T-helper 9 cell (primary cell): ENCODE measurements around the gene C2.

ENCODE experiments used
- DNase-seq: peaks from one replicate; pipeline ENCODE4 v3.0.0-alpha.2; 2020
- total RNA-seq, 2 donors: gene quantifications; one replicate each; lab custom pipeline; 2026; lab: John Stamatoyannopoulos, UW

The C2 gene
- 0.24 to 1.7 reads per million in 2 donors for total RNA-seq

GRCh38 chr6:31927242-31927862 lies at the start of gene C2:
Gene C2 (plus strand): TSS chr6:31927717. CDS start chr6:31927753, 36 bp downstream.
- DNase-seq = no peak

- DNase-seq = no peak
Measured at GRCh38 chr6:31878222-31878621, 49.3 kb upstream of the C2 start.

- DNase-seq = no peak
Measured at GRCh38 chr6:31878726-31879125, 48.8 kb upstream of the C2 start, which contains the start of gene SLC44A4. Gene SLC44A4 (minus strand): TSS chr6:31878997. CDS start chr6:31878980, 17 bp downstream.

- no peak for DNase-seq
Measured at GRCh38 chr6:31879143-31879542, 48.4 kb upstream of the C2 start.

GRCh38 chr6:31879901-31880300 lies 47.6 kb upstream of the C2 start:
- no peak for DNase-seq

GRCh38 chr6:31880616-31881015 lies 46.9 kb upstream of the C2 start:
- DNase-seq = no peak

- DNase-seq = no peak
Measured at GRCh38 chr6:31881136-31881859, 46.2 kb upstream of the C2 start.

- DNase-seq = no peak
Measured at GRCh38 chr6:31882344-31882743, 45.2 kb upstream of the C2 start.

- no peak for DNase-seq
Measured at GRCh38 chr6:31883676-31884075, 43.8 kb upstream of the C2 start.

GRCh38 chr6:31884528-31885035 lies 42.9 kb upstream of the C2 start:
- no peak for DNase-seq

- no peak for DNase-seq
Measured at GRCh38 chr6:31886541-31886991, 41.0 kb upstream of the C2 start.

GRCh38 chr6:31887173-31888007 lies 40.1 kb upstream of the C2 start:
- DNase-seq = no peak

GRCh38 chr6:31888276-31889258 lies 39.0 kb upstream of the C2 start:
- peak; percentile 51 for DNase-seq

GRCh38 chr6:31889331-31889972 lies 38.1 kb upstream of the C2 start:
- DNase-seq = no peak

- no peak for DNase-seq
Measured at GRCh38 chr6:31892821-31893220, 34.7 kb upstream of the C2 start.

- DNase-seq = no peak
Measured at GRCh38 chr6:31896493-31896855, 31.0 kb upstream of the C2 start.

- DNase-seq = no peak
Measured at GRCh38 chr6:31896856-31897611, 30.5 kb upstream of the C2 start.

GRCh38 chr6:31897612-31898382 lies 29.7 kb upstream of the C2 start, which contains the start of gene EHMT2:
Gene EHMT2 (minus strand): TSS chr6:31897698. CDS start chr6:31897677, 21 bp downstream.
- peak; percentile 77 for DNase-seq

GRCh38 chr6:31898383-31899011 lies 29.0 kb upstream of the C2 start:
- no peak for DNase-seq
